ENCODE measurements around the gene BEGAIN.

DNA sequence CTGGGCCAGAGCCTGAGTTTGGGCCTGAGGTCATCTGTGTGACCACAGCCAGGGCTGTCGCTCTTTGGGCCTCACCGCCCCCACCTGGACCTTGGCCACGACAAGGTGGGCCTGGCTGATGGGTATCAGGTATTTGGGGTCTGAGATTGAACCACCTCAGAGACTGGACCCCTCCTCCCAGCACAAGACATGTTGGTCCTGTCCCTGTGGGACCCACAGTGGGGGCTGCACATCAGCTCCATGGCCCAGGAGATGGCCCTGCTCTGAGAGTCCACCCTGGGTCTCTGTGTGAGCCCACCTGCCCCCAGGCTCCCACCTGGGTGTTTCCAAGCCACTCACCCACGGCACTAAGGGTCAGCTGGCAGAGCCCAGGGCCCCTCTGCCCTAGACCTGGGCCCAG, 20.6 kb downstream of the BEGAIN start:
- TF ChIP-seq, protein P1, sequence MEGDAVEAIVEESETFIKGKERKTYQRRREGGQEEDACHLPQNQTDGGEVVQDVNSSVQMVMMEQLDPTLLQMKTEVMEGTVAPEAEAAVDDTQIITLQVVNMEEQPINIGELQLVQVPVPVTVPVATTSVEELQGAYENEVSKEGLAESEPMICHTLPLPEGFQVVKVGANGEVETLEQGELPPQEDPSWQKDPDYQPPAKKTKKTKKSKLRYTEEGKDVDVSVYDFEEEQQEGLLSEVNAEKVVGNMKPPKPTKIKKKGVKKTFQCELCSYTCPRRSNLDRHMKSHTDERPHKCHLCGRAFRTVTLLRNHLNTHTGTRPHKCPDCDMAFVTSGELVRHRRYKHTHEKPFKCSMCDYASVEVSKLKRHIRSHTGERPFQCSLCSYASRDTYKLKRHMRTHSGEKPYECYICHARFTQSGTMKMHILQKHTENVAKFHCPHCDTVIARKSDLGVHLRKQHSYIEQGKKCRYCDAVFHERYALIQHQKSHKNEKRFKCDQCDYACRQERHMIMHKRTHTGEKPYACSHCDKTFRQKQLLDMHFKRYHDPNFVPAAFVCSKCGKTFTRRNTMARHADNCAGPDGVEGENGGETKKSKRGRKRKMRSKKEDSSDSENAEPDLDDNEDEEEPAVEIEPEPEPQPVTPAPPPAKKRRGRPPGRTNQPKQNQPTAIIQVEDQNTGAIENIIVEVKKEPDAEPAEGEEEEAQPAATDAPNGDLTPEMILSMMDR (IDR thresholded peaks at IDR 0.05 in 8 of 11, conservative IDR thresholded peaks at IDR 0.05 in 3 of 11), result no peak
- TF ChIP-seq POLR2A (IDR thresholded peaks at IDR 0.05), result no peak
- TF ChIP-seq POLR2AphosphoS5 (IDR thresholded peaks at IDR 0.05), result no peak

Measured in spleen (tissue), 7 donors.